GM21515 (cell line): Measurements from ENCODE around the gene CAPN3.

Experiments
- ATAC-seq: cut with Tn5 transposase; IDR thresholded peaks from one replicate; pipeline ENCODE4 v1.9.1; 2021; ENCODE audit not compliant: unreplicated experiment

CAPN3 gene

GRCh38 chr15:42392309-42393024 is 33.2 kb downstream of the CAPN3 start:
- ATAC-seq = no peak

GRCh38 chr15:42394106-42394505 is 34.8 kb downstream of the CAPN3 start:
- ATAC-seq = no peak

- no peak for ATAC-seq
Measured at GRCh38 chr15:42395838-42396237, 36.5 kb downstream of the CAPN3 start.

DNA sequence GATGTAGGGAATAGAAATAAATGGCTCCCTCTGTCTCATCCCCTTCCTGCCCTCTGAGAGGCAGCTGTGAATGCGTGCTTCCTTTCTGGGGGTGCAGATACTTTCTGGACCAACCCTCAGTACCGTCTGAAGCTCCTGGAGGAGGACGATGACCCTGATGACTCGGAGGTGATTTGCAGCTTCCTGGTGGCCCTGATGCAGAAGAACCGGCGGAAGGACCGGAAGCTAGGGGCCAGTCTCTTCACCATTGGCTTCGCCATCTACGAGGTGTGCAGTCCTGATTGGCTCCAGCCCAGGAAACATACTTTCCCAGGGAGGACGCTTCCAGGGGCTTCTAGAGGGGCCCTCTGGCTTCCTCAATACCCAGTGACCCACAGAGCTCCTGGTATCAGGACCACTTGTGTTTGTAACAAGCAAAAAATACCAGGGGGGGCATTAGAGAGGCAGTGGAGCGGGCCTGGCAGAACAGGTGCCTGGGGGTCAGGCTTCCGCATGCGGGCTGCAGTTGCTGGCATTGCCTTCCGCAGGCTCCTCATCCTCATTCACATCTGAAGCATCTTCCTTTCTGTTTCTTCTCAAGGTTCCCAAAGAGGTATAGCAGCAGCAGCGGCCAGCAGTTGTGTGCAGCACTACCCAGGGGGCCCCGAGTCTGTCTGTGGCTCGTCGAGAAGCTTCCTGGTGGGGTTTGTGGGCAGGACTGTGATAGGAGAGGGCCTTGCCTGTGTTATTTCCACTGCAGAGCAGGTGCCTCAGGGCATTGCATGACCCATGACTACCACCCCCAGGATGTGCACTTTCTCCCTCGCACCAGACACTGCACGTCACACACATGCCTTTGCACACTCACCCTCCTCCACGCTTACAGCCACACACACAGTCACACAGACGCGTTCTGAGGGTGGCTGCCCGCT is 42.5 kb downstream of the CAPN3 start:
- ATAC-seq = no peak

DNA sequence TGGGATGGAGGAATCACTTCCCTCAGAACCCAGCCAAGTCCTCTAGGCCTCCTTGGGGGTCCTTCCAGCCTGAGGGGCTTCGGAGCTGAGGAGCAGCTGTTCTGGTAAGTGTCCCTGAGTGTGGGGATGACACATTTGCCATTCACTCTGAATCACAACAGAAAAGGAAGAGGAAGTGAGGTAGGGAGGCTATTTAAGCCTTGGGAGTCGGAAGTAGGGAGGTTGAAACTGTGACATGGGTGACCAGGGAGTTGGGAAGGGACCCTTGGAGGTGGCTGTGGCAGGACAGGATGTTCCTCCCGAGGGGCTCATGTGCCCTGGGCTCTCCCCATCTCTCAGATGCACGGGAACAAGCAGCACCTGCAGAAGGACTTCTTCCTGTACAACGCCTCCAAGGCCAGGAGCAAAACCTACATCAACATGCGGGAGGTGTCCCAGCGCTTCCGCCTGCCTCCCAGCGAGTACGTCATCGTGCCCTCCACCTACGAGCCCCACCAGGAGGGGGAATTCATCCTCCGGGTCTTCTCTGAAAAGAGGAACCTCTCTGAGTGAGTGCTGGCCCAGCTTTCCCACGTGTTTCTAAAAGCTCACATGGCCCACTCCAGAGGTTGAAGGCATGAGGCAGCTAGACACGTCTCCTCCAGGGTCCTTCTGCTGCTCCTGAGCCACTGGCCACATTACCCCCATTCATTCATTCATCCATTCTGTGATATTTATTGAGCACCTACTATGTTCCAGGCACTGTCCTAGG is 43.3 kb downstream of the CAPN3 start:
- ATAC-seq = no peak

DNA sequence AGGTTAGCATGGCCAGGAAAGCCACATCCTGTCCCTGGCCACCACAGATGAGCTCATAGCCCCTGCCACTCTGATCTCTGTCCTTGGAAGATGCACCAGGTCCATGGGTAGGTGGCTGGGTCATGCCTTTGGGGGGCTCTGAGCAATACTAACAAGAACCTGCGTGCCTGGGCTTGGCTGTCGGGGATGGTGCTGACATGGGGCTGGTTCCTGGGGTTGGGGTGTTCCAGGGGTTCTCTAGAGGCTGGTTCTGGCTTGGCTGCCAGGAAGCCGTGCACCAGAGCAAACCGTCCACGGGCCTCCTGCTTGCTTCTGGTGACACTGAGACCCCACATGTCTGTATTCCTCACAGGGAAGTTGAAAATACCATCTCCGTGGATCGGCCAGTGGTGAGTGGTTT is 44.1 kb downstream of the CAPN3 start:
- no peak for ATAC-seq

DNA sequence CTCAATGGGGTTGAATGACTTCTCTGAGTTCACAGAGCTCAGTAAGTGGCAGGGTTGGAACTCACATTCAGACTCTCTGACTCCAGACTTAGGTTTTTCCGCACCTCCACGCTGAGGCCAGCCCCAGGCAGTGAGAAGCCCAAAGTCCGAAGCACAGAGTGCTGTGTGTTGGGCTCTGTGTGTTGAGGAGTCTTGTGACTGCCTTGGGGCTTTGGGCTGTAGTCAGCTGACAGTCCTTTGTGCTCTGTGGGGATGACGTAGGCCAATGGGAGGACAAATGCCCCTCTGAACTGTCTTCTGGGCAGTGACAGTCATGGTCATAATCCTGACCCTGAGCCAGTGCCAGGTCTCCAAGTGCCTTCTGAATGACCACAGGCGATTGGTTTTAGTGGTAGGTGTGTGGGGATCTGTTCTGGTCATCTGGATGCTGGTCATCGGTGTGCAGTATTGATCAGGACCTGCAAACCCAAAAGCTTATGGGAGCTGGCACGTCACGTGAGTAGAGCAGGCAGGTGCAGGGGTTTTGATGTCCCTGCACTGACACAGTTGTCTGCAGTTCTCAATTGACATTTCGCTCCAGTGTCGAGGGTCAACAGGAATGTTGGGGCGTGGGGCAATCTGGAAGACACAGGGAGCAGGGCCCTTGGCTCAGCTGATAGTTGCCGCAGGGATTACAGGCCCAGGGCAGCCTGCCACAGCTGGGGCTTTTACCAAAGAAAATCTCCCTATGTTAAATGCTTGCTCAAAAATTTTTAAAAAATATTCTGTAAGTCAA is 45.3 kb downstream of the CAPN3 start:
- no peak for ATAC-seq

DNA sequence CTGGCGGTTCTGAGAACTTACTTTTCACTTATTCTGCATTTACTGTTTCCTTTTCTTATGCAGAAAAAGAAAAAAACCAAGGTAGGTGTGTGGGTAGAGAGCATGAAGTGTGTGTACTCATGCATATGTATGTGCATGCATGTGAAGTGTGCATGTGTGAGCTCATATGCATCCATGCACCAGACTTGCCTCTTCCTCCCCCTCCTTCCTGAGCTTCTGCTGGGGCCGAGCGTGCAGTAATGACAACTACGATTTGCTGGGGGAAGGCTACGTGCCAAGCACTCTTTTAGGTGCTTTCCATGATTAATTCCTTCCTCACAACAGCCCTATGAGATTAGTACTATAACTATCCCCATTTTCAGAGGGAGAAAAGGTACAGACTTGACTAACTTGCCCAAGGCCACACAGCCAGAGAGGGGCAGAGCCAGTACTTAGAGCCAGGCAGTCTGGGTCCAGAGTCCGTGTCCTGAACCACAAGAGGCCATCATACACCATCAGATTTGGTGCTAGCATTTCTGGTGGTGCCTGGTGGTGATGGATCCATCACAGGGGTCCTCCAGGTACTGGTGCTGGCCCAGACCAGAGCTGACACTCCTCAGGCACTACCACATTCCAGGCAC is 46.7 kb downstream of the CAPN3 start:
- ATAC-seq = no peak

DNA sequence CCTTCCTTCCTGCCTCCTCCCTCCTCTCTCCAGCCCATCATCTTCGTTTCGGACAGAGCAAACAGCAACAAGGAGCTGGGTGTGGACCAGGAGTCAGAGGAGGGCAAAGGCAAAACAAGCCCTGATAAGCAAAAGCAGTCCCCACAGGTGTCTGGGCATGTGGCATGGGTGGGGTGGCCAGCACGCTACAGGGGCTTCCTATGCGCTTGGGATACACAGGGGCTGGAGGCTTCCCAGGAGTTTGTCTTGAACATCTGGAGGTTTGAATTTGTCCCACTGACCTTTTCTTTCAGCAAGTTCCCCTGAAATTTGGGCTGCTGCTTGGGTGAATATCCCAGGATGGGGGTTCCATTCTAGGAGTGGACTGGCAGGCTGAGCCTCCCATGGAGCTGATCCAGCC is 48.9 kb downstream of the CAPN3 start:
- ATAC-seq = no peak

GRCh38 chr15:42409011-42409410 is 49.7 kb downstream of the CAPN3 start:
- ATAC-seq = no peak

DNA sequence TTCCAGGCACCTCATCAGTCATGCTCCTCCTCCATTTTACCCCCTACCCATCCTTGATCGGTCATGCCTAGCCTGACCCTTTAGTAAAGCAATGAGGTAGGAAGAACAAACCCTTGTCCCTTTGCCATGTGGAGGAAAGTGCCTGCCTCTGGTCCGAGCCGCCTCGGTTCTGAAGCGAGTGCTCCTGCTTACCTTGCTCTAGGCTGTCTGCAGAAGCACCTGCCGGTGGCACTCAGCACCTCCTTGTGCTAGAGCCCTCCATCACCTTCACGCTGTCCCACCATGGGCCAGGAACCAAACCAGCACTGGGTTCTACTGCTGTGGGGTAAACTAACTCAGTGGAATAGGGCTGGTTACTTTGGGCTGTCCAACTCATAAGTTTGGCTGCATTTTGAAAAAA is 52.6 kb downstream of the CAPN3 start:
- no peak for ATAC-seq

- no peak for ATAC-seq
Measured at GRCh38 chr15:42413920-42414319, 54.6 kb downstream of the CAPN3 start.

GRCh38 chr15:42419369-42419768 is 60.1 kb downstream of the CAPN3 start:
- ATAC-seq = no peak

DNA sequence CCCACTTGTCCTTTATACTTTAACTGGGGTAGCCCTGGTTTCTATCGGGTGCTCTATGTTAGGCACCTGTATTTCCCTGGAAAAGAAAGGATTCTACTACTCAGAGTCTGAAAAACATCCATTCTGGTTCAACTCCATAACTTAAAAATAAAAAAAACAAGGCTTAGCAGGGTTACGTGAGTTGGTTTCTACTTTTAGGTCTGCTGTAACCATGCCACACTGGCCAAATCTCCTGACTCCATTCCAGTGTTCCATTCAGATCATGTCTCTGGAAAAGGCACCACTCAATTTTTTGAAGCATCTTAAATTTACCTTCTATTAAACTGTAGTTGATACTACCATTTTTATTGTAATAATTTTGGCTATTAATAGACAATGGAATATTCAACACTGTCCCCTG is 62.1 kb downstream of the CAPN3 start:
- no peak for ATAC-seq

GRCh38 chr15:42427429-42428223 is 68.3 kb downstream of the CAPN3 start:
- ATAC-seq = no peak

- ATAC-seq = no peak
Measured at GRCh38 chr15:42444415-42445063, 85.2 kb downstream of the CAPN3 start.

- ATAC-seq = no peak
Measured at GRCh38 chr15:42445551-42445950, 86.2 kb downstream of the CAPN3 start.

DNA sequence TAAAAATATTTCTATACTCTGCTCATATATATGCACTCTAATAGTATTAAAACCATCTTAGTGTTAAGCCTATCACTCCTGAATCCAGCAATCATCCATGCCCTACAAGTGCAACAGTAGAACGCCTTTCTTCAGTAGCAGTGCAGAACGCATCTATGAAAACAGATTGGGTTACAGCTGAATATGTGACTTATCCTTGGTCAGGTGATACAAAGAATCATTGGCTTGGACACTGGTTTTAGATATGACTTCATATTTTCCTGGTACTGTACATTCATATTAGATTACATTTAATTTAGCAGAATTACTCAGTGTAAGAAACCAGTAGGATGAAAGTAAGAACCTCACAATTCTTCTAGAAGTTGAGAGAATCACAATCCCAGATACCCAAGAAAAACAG is 88.3 kb downstream of the CAPN3 start:
- no peak for ATAC-seq

GRCh38 chr15:42448281-42448680 is 89.0 kb downstream of the CAPN3 start:
- no peak for ATAC-seq
